Coronary artery (tissue), 2 donors: ENCODE measurements around the gene SPATA20.
A peak's percentile ranks its signal among the peaks of the same experiment; 100 is the strongest.

Experiments
- DNase-seq: peaks from one replicate; pipeline ENCODE4 v3.0.0-alpha.2; 2017; ENCODE audit warnings: low spot score
- H3K27ac ChIP-seq, 2 donors: fragments of 200-600 bp; sonication (generic); one replicate each; pipeline ENCODE4 v1.5.1; 2016 to 2019
- H3K4me3 ChIP-seq: fragments of 200-600 bp; sonication (generic); 2 replicates; pipeline ENCODE4 v1.5.1; 2016; ENCODE audit warnings: mild to moderate bottlenecking, moderate library complexity
- CTCF ChIP-seq: fragments of 200-600 bp; sonication (generic); IDR thresholded peaks from one replicate; pipeline ENCODE4 v1.5.1; 2019; ENCODE audit warnings: antibody characterized with exemption

The SPATA20 gene

DNA sequence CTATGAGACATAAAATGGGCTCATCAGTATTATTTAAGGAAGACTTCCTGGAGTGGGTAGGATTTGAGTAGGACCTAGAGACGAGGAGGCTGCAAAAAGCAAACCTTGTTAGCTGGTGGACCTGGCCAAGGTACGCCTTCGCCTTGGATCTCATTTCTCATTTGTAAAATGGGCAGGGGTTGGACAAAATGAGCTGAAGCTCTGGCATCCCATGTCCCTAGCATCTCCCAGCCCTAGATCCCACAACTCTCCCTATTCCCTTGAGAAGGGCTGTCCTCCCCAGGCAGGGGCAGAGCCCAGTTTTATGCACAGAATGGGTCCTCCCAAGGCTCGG, 306 bp upstream of the SPATA20 start:
- Histone ChIP-seq H3K4me3 (peak overlapping the region; percentile 87), H3K27ac (no peak overlapping the region)
- no peak for DNase-seq
- TF ChIP-seq CTCF = no peak

DNA sequence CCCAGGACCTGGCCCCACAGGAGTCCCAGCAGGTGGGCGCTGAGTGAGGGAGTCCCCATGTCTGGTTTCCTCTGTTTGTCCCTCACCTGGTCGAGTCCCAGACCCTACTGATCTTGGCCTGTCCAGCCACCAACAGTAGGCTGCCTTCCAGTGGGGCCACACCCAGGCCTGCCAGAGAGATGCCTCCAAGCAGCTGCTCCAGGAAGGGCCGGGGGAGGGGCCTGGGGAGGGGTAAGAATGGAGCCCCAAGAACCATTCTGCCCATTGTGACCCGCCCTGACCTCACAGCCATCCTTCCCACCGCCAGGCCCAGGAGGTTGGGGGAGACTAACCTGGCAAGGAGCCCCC, 736 bp downstream of the SPATA20 start:
- Histone ChIP-seq H3K4me3 (peak overlapping the region; percentile 87), H3K27ac (peak overlapping the region; percentile 79 to 89)
- no peak for TF ChIP-seq CTCF
- DNase-seq = no peak

DNA sequence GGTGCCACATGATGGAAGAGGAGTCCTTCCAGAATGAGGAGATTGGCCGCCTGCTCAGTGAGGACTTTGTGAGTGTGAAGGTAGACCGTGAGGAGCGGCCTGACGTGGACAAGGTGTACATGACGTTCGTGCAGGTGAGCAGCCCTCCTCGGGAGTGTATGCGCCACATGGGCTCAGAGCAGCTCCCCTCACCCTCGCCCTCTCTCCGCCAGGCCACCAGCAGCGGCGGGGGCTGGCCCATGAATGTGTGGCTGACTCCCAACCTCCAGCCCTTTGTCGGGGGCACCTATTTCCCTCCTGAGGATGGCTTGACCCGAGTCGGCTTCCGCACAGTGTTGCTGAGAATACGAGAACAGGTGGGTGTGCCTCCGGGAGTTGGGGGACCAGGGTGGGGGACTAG, 1.9 kb downstream of the SPATA20 start:
- Histone ChIP-seq H3K4me3 (no peak overlapping the region), H3K27ac (no peak overlapping the region)
- no peak for TF ChIP-seq CTCF
- no peak for DNase-seq

- no peak overlapping the region for H3K27ac ChIP-seq
- no peak for DNase-seq
- no peak overlapping the region for H3K4me3 ChIP-seq
- TF ChIP-seq CTCF = no peak
Measured at GRCh38 chr17:50549256-50549941, 2.4 kb downstream of the SPATA20 start.

DNA sequence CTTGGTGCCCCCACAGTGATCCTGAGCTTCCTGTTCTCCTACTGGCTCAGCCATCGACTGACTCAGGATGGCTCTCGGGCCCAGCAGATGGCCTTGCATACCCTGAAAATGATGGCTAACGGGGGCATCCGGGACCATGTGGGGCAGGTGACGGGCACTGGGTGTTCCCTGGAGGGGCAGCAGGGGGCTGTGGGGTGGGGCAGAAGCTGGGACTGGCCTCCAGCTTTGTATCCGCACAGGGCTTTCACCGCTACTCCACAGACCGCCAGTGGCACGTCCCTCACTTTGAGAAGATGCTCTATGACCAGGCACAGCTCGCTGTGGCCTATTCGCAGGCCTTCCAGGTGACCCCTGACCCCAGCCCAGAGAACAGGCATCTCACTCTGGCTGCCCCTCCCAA, 3.0 kb downstream of the SPATA20 start:
- no peak overlapping the region for H3K27ac ChIP-seq
- no peak overlapping the region for H3K4me3 ChIP-seq
- TF ChIP-seq CTCF = no peak
- DNase-seq = no peak

DNA sequence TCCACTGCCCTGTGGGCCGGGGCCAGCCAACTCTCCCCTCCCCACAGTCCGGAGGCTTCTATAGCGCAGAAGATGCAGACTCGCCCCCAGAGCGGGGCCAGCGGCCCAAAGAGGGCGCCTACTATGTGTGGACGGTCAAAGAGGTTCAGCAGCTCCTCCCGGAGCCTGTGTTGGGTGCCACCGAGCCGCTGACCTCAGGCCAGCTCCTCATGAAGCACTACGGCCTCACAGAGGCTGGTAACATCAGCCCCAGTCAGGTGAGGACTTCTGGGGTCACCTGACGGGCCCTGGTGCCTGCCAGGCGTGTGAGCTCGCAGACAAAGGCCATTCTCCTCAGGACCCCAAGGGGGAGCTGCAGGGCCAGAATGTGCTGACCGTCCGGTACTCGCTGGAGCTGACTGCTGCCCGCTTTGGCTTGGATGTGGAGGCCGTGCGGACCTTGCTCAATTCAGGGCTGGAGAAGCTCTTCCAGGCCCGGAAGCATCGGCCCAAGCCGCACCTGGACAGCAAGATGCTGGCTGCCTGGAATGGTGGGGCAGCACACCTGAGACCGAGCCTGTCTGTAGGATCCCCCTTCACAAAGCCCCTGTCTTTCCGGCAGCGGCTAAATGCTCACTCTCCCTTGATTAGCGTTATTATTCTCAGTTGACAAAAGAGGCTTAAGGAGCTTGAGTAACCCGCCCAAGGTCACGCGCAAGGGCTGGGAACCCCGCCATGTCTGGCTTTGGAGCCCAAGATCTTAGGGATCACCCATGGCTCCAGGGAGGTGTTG, 3.9 kb downstream of the SPATA20 start:
- peak; percentile 76 for TF ChIP-seq CTCF
- H3K27ac ChIP-seq = no peak overlapping the region
- no peak for DNase-seq
- H3K4me3 ChIP-seq = no peak overlapping the region

- DNase-seq = no peak
- no peak overlapping the region for H3K4me3 ChIP-seq
- no peak overlapping the region for H3K27ac ChIP-seq
- no peak for TF ChIP-seq CTCF
Measured at GRCh38 chr17:50551433-50551815, 4.5 kb downstream of the SPATA20 start.
